PC-3 (cell line): Measurements from ENCODE around the gene CRAMP1. TPM values are rescaled to one million over a fixed set of nuclear protein-coding genes. Genes with fewer than 3 reads are reported as not detected.
"Not testable (repeated sequence)": the region's sequence is repeated elsewhere in the genome, so short reads cannot be mapped to it uniquely, and the experiment has no call there.

Experiments
- ATAC-seq: fragments of 200-7000 bp; cut with Tn5 transposase; 2 replicates; pipeline ENCODE4 v1.9.1; 2020; ENCODE audit warnings: mild to moderate bottlenecking, moderate library complexity
- BruUV-seq: library from RNA; stranded (reverse); fragments of 400-500 nt; replicated peaks from 2 replicates; lab custom pipeline; 2021; lab: Mats Ljungman, UMichigan
- CTCF ChIA-PET: fragments of 300-600 bp; sonication (Branson Sonifier 250); formaldehyde crosslinking; loops from one replicate; lab custom pipeline; 2022; ENCODE audit warnings: antibody characterized with exemption; lab: Charles Lee
- POLR2A ChIA-PET: fragments of 300-600 bp; sonication (Branson Sonifier 250); formaldehyde crosslinking; loops from one replicate; lab custom pipeline; 2022; ENCODE audit warnings: antibody characterized with exemption; ENCODE audit not compliant: unreplicated experiment; lab: Charles Lee
- DNase-seq: peaks from one replicate; pipeline ENCODE4 v3.0.0-alpha.2; 2015
- H2AFZ ChIP-seq: fragments of 300-600 bp; sonication (generic); 2 replicates; pipeline ENCODE4 v1.6.0; 2016; ENCODE audit warnings: antibody characterized with exemption, low read length
- H3F3A ChIP-seq: fragments of 300-600 bp; sonication (generic); one replicate; pipeline ENCODE4 v1.6.0; 2017; ENCODE audit warnings: antibody characterized with exemption, low read length, control low read depth, mild to moderate bottlenecking; ENCODE audit not compliant: unreplicated experiment
- H3K27ac ChIP-seq: fragments of 300-600 bp; sonication (generic); 2 replicates; pipeline ENCODE4 v1.5.1; 2016; ENCODE audit warnings: mild to moderate bottlenecking, low read length
- H3K27me3 ChIP-seq: fragments of 300-600 bp; sonication (generic); 2 replicates; pipeline ENCODE4 v1.6.1; 2016; ENCODE audit warnings: low read length, mixed read lengths
- H3K36me3 ChIP-seq: fragments of 300-600 bp; sonication (generic); 2 replicates; pipeline ENCODE4 v1.6.1; 2016; ENCODE audit warnings: low read depth, mixed run types, low read length, mixed read lengths
- H3K4me1 ChIP-seq: fragments of 300-600 bp; sonication (generic); 2 replicates; pipeline ENCODE4 v1.5.1; 2016; ENCODE audit warnings: low read length; ENCODE audit not compliant: insufficient read depth
- H3K4me2 ChIP-seq: fragments of 300-600 bp; sonication (generic); 2 replicates; pipeline ENCODE4 v1.6.0; 2016; ENCODE audit warnings: low read length
- H3K4me3 ChIP-seq: fragments of 300-600 bp; sonication (generic); 2 replicates; pipeline ENCODE4 v1.5.1; 2016; ENCODE audit warnings: mild to moderate bottlenecking, low read length, mixed read lengths
- H3K79me2 ChIP-seq: fragments of 300-600 bp; sonication (generic); 2 replicates; pipeline ENCODE4 v1.6.1; 2017; ENCODE audit warnings: low read length, mixed read lengths
- H3K9ac ChIP-seq: fragments of 300-600 bp; sonication (generic); 2 replicates; pipeline ENCODE4 v1.6.0; 2016; ENCODE audit warnings: mild to moderate bottlenecking, low read length
- H3K9me2 ChIP-seq: fragments of 300-600 bp; sonication (generic); replicated peaks from 2 replicates; pipeline ENCODE4 v1.6.1; 2016; ENCODE audit warnings: mixed run types, low read length, mixed read lengths
- H3K9me3 ChIP-seq: fragments of 300-600 bp; sonication (generic); 2 replicates; pipeline ENCODE4 v1.6.1; 2016; ENCODE audit warnings: low read length, mixed read lengths
- H4K20me1 ChIP-seq: fragments of 300-600 bp; sonication (generic); 2 replicates; pipeline ENCODE4 v1.6.1; 2016; ENCODE audit warnings: low read length, mixed read lengths
- CTCF ChIP-seq: fragments of 300-600 bp; sonication (generic); conservative IDR thresholded peaks from 2 replicates; pipeline ENCODE4 v1.5.1; 2017; ENCODE audit warnings: antibody characterized with exemption, low read depth, mild to moderate bottlenecking, low read length
- EZH2 ChIP-seq: fragments of 300-600 bp; sonication (generic); IDR thresholded peaks from one replicate; pipeline ENCODE4 v1.6.1; 2017; ENCODE audit warnings: antibody characterized with exemption, mild to moderate bottlenecking, low read length; ENCODE audit not compliant: unreplicated experiment
- EZH2phosphoT487 ChIP-seq: fragments of 300-600 bp; sonication (generic); IDR thresholded peaks from 2 replicates; pipeline ENCODE4 v1.6.1; 2018; ENCODE audit warnings: mild to moderate bottlenecking, antibody characterized with exemption, low read length, borderline replicate concordance
- intact Hi-C: fragments of 100-400 bp; cut with micrococcal nuclease; formaldehyde crosslinking; loops from 2 replicates; pipeline ENCODE4 v1.9.0; 2023
- total RNA-seq: library from RNA; depleted of rRNA; stranded (reverse); fragments of >200 nt; gene quantifications from 2 replicates; pipeline ENCODE4 v1.2.3, GENCODE V29; 2014

Gene CRAMP1
- total RNA-seq, 1 experiment from 2014 or later, result 8.5 TPM

- intact Hi-C loops, result no loop called here
- no TSS peak for BruUV-seq
- Histone ChIP-seq H3K27me3 (no peaks in the 10 kb centered on the region), H2AFZ (no peak overlapping the region), H3K4me3 (no peak overlapping the region), H3K4me2 (no peak overlapping the region), H3K9ac (no peak overlapping the region), H4K20me1 (no peaks in the 10 kb centered on the region), H3K9me3 (no peaks in the 10 kb centered on the region), H3K27ac (no peak overlapping the region), H3K4me1 (no peaks in the 10 kb centered on the region), H3K9me2 (no peaks in the 10 kb centered on the region), H3F3A (no peaks in the 10 kb centered on the region), H3K79me2 (no peaks in the 10 kb centered on the region), H3K36me3 (no peaks in the 10 kb centered on the region)
- no peak for DNase-seq
- ChIA-PET POLR2A (no interaction called here), CTCF (no interaction called here)
- TF ChIP-seq EZH2, result no peak
- no peak for TF ChIP-seq CTCF
- TF ChIP-seq EZH2phosphoT487, result no peak
- ATAC-seq, result no peak
Observed at GRCh38 chr16:1592446-1592845, 19.7 kb upstream of the CRAMP1 start.

- H3K9me2 ChIP-seq, H4K20me1 ChIP-seq, ATAC-seq, H3K27me3 ChIP-seq, H3F3A ChIP-seq, BruUV-seq, H3K9ac ChIP-seq, H2AFZ ChIP-seq, DNase-seq, H3K4me1 ChIP-seq, H3K36me3 ChIP-seq, H3K27ac ChIP-seq, POLR2A ChIA-PET, CTCF ChIA-PET, H3K4me2 ChIP-seq, H3K4me3 ChIP-seq, H3K9me3 ChIP-seq, H3K79me2 ChIP-seq, intact Hi-C loops: not testable (repeated sequence)
Observed at GRCh38 chr16:1595511-1595910, 16.6 kb upstream of the CRAMP1 start.

GRCh38 chr16:1596516-1596915, 15.6 kb upstream of the CRAMP1 start:
- Histone ChIP-seq H3K4me3 (no peak overlapping the region), H3K4me1 (no peaks in the 10 kb centered on the region), H2AFZ (no peak overlapping the region), H3K9ac (no peak overlapping the region), H3K9me2 (no peaks in the 10 kb centered on the region), H3K9me3 (no peaks in the 10 kb centered on the region), H3F3A (no peaks in the 10 kb centered on the region), H3K4me2 (no peak overlapping the region), H3K79me2 (no peaks in the 10 kb centered on the region), H3K36me3 (no peaks in the 10 kb centered on the region), H3K27me3 (no peaks in the 10 kb centered on the region), H3K27ac (no peak overlapping the region), H4K20me1 (no peaks in the 10 kb centered on the region)
- no peak for TF ChIP-seq EZH2phosphoT487
- TF ChIP-seq EZH2, result no peak
- TF ChIP-seq CTCF, result no peak
- DNase-seq, result no peak
- CTCF ChIA-PET, result no interaction called here
- intact Hi-C loops, result no loop called here
- BruUV-seq, result no TSS peak
- no peak for ATAC-seq
- POLR2A ChIA-PET, result no interaction called here
